WTC11 (cell line): Measurements from ENCODE around the gene PIPOX. TPM values are rescaled to one million over a fixed set of nuclear protein-coding genes. Genes with fewer than 3 reads are reported as not detected.

Experiments
- CREM ChIP-seq: sonication (generic); formaldehyde crosslinking; IDR thresholded peaks from 2 replicates; pipeline ENCODE4 v1.8.1; 2022; ENCODE audit warnings: mild to moderate bottlenecking, missing genetic modification reagents, moderate library complexity
- HMGA2 ChIP-seq: fragments of 250-450 bp; sonication (Bioruptor Pico); IDR thresholded peaks from 2 replicates; pipeline ENCODE4 v1.4.0; 2021; ENCODE audit warnings: mild to moderate bottlenecking, moderate library complexity
- NFE2L1 ChIP-seq: sonication (generic); formaldehyde crosslinking; IDR thresholded peaks from 2 replicates; pipeline ENCODE4 v1.8.1; 2023; ENCODE audit warnings: missing genetic modification reagents
- NR3C1 ChIP-seq: sonication (generic); formaldehyde crosslinking; conservative IDR thresholded peaks from 2 replicates; pipeline ENCODE4 v1.8.1; 2023; ENCODE audit warnings: low read depth, mild to moderate bottlenecking, missing genetic modification reagents
- RELA ChIP-seq: sonication (generic); formaldehyde crosslinking; IDR thresholded peaks from 2 replicates; pipeline ENCODE4 v1.8.1; 2022; ENCODE audit warnings: missing genetic modification reagents, mild to moderate bottlenecking, borderline replicate concordance
- SP1 ChIP-seq: sonication (generic); formaldehyde crosslinking; conservative IDR thresholded peaks from 2 replicates; pipeline ENCODE4 v1.8.1; 2022; ENCODE audit warnings: missing genetic modification reagents
- TEAD1 ChIP-seq: sonication (generic); formaldehyde crosslinking; IDR thresholded peaks from 2 replicates; pipeline ENCODE4 v1.8.0; 2022; ENCODE audit warnings: mild to moderate bottlenecking, missing genetic modification reagents
- ZNF263 ChIP-seq: sonication (generic); formaldehyde crosslinking; IDR thresholded peaks from 2 replicates; pipeline ENCODE4 v1.8.1; 2022; ENCODE audit warnings: low read depth, mild to moderate bottlenecking, moderate library complexity, missing genetic modification reagents
- ZNF416 ChIP-seq: fragments of 250-450 bp; sonication (Bioruptor Pico); IDR thresholded peaks from 2 replicates; pipeline ENCODE4 v1.9.0; 2021; ENCODE audit warnings: mild to moderate bottlenecking, inconsistent platforms
- total RNA-seq: library from RNA; stranded (reverse); gene quantifications from 3 replicates; pipeline ENCODE4 v1.2.3, GENCODE V29; 2021
- TF ChIP-seq, protein P1 (sequence below): sonication (generic); formaldehyde crosslinking; IDR thresholded peaks from 2 replicates; pipeline ENCODE4 v1.8.1; 2023; ENCODE audit warnings: mild to moderate bottlenecking, missing genetic modification reagents, borderline replicate concordance
- TF ChIP-seq, protein P2 (sequence below): sonication (generic); formaldehyde crosslinking; IDR thresholded peaks from 2 replicates; pipeline ENCODE4 v1.8.1; 2023; ENCODE audit warnings: mild to moderate bottlenecking, moderate library complexity, missing genetic modification reagents
- TF ChIP-seq, protein P3 (sequence below): fragments of 250-450 bp; sonication (Bioruptor Pico); IDR thresholded peaks from 2 replicates; pipeline ENCODE4 v1.9.0; 2021; ENCODE audit warnings: mild to moderate bottlenecking, borderline replicate concordance
- TF ChIP-seq, protein P4 (sequence below): fragments of 250-450 bp; sonication (Bioruptor Pico); IDR thresholded peaks from 2 replicates; pipeline ENCODE4 v1.9.0; 2021; ENCODE audit warnings: moderate library complexity, mild to moderate bottlenecking, inconsistent platforms, borderline replicate concordance
- TF ChIP-seq, protein P5 (sequence below): sonication (generic); formaldehyde crosslinking; IDR thresholded peaks from 2 replicates; pipeline ENCODE4 v1.8.1; 2023; ENCODE audit warnings: mild to moderate bottlenecking, missing genetic modification reagents
- TF ChIP-seq, protein P6 (sequence below): sonication (generic); formaldehyde crosslinking; IDR thresholded peaks from 2 replicates; pipeline ENCODE4 v1.8.1; 2023; ENCODE audit warnings: mild to moderate bottlenecking, missing genetic modification reagents
- TF ChIP-seq, protein P7 (sequence below): sonication (generic); formaldehyde crosslinking; IDR thresholded peaks from 2 replicates; pipeline ENCODE4 v1.8.0; 2022; ENCODE audit warnings: missing genetic modification reagents
- TF ChIP-seq, protein P8 (sequence below): fragments of 250-450 bp; sonication (Bioruptor Pico); IDR thresholded peaks from 2 replicates; pipeline ENCODE4 v1.9.0; 2021; ENCODE audit warnings: mild to moderate bottlenecking

Gene PIPOX
- total RNA-seq, 1 experiment from 2014 or later, result 34.2 TPM

DNA sequence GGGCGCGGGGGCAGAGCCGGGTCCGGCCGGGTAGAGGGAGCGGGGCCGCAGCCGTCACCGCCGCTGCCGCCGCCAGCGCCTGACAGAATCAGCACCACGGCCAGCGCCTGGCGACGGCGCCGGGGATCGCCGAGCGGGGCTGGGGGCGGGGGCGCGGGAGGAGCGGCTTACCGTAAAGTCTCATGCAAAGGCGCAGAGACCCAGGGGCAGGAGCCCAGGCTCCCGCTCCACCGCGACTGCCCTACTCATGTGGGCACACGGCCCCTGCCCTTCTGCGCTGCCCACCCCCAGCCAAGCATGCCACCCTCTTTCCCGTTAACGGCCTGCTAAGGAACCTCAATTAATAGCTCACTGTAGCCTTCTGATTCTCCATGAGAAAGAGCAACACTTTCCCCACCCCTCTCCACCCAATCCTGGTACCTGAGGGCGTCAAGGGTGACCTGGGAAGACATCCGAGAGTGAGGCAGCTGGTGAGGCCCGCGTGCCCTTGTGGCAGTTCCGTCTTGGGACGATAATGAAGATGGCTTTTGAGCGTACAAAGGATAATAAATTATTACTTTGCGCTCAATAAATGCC, 36.9 kb upstream of the PIPOX start, which contains the start of gene SEZ6 (continued):
- TF ChIP-seq, protein P1, sequence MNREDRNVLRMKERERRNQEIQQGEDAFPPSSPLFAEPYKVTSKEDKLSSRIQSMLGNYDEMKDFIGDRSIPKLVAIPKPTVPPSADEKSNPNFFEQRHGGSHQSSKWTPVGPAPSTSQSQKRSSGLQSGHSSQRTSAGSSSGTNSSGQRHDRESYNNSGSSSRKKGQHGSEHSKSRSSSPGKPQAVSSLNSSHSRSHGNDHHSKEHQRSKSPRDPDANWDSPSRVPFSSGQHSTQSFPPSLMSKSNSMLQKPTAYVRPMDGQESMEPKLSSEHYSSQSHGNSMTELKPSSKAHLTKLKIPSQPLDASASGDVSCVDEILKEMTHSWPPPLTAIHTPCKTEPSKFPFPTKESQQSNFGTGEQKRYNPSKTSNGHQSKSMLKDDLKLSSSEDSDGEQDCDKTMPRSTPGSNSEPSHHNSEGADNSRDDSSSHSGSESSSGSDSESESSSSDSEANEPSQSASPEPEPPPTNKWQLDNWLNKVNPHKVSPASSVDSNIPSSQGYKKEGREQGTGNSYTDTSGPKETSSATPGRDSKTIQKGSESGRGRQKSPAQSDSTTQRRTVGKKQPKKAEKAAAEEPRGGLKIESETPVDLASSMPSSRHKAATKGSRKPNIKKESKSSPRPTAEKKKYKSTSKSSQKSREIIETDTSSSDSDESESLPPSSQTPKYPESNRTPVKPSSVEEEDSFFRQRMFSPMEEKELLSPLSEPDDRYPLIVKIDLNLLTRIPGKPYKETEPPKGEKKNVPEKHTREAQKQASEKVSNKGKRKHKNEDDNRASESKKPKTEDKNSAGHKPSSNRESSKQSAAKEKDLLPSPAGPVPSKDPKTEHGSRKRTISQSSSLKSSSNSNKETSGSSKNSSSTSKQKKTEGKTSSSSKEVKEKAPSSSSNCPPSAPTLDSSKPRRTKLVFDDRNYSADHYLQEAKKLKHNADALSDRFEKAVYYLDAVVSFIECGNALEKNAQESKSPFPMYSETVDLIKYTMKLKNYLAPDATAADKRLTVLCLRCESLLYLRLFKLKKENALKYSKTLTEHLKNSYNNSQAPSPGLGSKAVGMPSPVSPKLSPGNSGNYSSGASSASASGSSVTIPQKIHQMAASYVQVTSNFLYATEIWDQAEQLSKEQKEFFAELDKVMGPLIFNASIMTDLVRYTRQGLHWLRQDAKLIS (CRISPR knock-in tag), result peak; percentile 62; the same call in 1 of the 2 replicates
- TF ChIP-seq, protein P2, sequence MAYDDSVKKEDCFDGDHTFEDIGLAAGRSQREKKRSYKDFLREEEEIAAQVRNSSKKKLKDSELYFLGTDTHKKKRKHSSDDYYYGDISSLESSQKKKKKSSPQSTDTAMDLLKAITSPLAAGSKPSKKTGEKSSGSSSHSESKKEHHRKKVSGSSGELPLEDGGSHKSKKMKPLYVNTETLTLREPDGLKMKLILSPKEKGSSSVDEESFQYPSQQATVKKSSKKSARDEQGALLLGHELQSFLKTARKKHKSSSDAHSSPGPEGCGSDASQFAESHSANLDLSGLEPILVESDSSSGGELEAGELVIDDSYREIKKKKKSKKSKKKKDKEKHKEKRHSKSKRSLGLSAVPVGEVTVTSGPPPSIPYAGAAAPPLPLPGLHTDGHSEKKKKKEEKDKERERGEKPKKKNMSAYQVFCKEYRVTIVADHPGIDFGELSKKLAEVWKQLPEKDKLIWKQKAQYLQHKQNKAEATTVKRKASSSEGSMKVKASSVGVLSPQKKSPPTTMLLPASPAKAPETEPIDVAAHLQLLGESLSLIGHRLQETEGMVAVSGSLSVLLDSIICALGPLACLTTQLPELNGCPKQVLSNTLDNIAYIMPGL, result 0 out of 2 replicates have a peak, but pooled peaks have one; percentile 39
- TF ChIP-seq, protein P3, sequence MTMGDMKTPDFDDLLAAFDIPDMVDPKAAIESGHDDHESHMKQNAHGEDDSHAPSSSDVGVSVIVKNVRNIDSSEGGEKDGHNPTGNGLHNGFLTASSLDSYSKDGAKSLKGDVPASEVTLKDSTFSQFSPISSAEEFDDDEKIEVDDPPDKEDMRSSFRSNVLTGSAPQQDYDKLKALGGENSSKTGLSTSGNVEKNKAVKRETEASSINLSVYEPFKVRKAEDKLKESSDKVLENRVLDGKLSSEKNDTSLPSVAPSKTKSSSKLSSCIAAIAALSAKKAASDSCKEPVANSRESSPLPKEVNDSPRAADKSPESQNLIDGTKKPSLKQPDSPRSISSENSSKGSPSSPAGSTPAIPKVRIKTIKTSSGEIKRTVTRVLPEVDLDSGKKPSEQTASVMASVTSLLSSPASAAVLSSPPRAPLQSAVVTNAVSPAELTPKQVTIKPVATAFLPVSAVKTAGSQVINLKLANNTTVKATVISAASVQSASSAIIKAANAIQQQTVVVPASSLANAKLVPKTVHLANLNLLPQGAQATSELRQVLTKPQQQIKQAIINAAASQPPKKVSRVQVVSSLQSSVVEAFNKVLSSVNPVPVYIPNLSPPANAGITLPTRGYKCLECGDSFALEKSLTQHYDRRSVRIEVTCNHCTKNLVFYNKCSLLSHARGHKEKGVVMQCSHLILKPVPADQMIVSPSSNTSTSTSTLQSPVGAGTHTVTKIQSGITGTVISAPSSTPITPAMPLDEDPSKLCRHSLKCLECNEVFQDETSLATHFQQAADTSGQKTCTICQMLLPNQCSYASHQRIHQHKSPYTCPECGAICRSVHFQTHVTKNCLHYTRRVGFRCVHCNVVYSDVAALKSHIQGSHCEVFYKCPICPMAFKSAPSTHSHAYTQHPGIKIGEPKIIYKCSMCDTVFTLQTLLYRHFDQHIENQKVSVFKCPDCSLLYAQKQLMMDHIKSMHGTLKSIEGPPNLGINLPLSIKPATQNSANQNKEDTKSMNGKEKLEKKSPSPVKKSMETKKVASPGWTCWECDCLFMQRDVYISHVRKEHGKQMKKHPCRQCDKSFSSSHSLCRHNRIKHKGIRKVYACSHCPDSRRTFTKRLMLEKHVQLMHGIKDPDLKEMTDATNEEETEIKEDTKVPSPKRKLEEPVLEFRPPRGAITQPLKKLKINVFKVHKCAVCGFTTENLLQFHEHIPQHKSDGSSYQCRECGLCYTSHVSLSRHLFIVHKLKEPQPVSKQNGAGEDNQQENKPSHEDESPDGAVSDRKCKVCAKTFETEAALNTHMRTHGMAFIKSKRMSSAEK (CRISPR knock-in tag), result no peak
- TF ChIP-seq NR3C1 (peak; percentile 58; the same call in 1 of the 2 replicates), TEAD1 (CRISPR knock-in tag) (peak; percentile 49; the same call in 1 of the 2 replicates), ZNF263 (no peak), ZNF416 (CRISPR knock-in tag) (0 out of 2 replicates have a peak, but pooled peaks have one; percentile 43), CREM (CRISPR knock-in tag) (peak; percentile 77; the same call in 1 of the 2 replicates), RELA (CRISPR knock-in tag) (peak; percentile 32; the same call in 1 of the 2 replicates), HMGA2 (CRISPR knock-in tag) (no peak), SP1 (CRISPR knock-in tag) (peak; percentile 84), NFE2L1 (peak; percentile 94)
- TF ChIP-seq, protein P4, sequence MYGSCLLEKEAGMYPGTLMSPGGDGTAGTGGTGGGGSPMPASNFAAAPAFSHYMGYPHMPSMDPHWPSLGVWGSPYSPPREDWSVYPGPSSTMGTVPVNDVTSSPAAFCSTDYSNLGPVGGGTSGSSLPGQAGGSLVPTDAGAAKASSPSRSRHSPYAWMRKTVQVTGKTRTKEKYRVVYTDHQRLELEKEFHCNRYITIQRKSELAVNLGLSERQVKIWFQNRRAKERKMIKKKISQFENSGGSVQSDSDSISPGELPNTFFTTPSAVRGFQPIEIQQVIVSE (CRISPR knock-in tag), result no peak
- TF ChIP-seq, protein P5, sequence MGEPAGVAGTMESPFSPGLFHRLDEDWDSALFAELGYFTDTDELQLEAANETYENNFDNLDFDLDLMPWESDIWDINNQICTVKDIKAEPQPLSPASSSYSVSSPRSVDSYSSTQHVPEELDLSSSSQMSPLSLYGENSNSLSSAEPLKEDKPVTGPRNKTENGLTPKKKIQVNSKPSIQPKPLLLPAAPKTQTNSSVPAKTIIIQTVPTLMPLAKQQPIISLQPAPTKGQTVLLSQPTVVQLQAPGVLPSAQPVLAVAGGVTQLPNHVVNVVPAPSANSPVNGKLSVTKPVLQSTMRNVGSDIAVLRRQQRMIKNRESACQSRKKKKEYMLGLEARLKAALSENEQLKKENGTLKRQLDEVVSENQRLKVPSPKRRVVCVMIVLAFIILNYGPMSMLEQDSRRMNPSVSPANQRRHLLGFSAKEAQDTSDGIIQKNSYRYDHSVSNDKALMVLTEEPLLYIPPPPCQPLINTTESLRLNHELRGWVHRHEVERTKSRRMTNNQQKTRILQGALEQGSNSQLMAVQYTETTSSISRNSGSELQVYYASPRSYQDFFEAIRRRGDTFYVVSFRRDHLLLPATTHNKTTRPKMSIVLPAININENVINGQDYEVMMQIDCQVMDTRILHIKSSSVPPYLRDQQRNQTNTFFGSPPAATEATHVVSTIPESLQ, result no peak
- TF ChIP-seq, protein P6, sequence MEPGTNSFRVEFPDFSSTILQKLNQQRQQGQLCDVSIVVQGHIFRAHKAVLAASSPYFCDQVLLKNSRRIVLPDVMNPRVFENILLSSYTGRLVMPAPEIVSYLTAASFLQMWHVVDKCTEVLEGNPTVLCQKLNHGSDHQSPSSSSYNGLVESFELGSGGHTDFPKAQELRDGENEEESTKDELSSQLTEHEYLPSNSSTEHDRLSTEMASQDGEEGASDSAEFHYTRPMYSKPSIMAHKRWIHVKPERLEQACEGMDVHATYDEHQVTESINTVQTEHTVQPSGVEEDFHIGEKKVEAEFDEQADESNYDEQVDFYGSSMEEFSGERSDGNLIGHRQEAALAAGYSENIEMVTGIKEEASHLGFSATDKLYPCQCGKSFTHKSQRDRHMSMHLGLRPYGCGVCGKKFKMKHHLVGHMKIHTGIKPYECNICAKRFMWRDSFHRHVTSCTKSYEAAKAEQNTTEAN (CRISPR knock-in tag), result peak; percentile 89; the same call in 1 of the 2 replicates
- TF ChIP-seq, protein P7, sequence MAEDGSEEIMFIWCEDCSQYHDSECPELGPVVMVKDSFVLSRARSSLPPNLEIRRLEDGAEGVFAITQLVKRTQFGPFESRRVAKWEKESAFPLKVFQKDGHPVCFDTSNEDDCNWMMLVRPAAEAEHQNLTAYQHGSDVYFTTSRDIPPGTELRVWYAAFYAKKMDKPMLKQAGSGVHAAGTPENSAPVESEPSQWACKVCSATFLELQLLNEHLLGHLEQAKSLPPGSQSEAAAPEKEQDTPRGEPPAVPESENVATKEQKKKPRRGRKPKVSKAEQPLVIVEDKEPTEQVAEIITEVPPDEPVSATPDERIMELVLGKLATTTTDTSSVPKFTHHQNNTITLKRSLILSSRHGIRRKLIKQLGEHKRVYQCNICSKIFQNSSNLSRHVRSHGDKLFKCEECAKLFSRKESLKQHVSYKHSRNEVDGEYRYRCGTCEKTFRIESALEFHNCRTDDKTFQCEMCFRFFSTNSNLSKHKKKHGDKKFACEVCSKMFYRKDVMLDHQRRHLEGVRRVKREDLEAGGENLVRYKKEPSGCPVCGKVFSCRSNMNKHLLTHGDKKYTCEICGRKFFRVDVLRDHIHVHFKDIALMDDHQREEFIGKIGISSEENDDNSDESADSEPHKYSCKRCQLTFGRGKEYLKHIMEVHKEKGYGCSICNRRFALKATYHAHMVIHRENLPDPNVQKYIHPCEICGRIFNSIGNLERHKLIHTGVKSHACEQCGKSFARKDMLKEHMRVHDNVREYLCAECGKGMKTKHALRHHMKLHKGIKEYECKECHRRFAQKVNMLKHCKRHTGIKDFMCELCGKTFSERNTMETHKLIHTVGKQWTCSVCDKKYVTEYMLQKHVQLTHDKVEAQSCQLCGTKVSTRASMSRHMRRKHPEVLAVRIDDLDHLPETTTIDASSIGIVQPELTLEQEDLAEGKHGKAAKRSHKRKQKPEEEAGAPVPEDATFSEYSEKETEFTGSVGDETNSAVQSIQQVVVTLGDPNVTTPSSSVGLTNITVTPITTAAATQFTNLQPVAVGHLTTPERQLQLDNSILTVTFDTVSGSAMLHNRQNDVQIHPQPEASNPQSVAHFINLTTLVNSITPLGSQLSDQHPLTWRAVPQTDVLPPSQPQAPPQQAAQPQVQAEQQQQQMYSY (CRISPR knock-in tag), result 0 out of 2 replicates have a peak, but pooled peaks have one; percentile 34
- TF ChIP-seq, protein P8, sequence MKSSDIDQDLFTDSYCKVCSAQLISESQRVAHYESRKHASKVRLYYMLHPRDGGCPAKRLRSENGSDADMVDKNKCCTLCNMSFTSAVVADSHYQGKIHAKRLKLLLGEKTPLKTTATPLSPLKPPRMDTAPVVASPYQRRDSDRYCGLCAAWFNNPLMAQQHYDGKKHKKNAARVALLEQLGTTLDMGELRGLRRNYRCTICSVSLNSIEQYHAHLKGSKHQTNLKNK, result no peak
